Central memory CD8-positive, alpha-beta T cell (primary cell): ENCODE data around the gene GINS2.
A peak's percentile ranks its signal among the peaks of the same experiment; 100 is the strongest.

Experiments
- ATAC-seq: fragments of 150-1000 bp; cut with Tn5 transposase; replicated peaks from 2 replicates; pipeline ENCODE4 v1.10.0; 2022; ENCODE audit warnings: mild to moderate bottlenecking, moderate FRiP score, moderate number of reproducible peaks; ENCODE audit not compliant: poor library complexity, severe bottlenecking; ENCODE audit errors: extremely low read depth
- DNase-seq, 2 donors: peaks; one replicate each; pipeline ENCODE4 v3.0.0; 2021; ENCODE audit warnings: low spot score in 2 of 2
- H3K27ac Mint-ChIP-seq: one replicate; pipeline ENCODE4 v1.8.0; 2022; ENCODE audit warnings: low read depth, mild to moderate bottlenecking, moderate library complexity, mixed read lengths
- H3K27me3 Mint-ChIP-seq: one replicate; pipeline ENCODE4 v1.8.0; 2022; ENCODE audit warnings: mixed read lengths
- H3K36me3 Mint-ChIP-seq: one replicate; pipeline ENCODE4 v1.8.0; 2022; ENCODE audit warnings: mild to moderate bottlenecking, moderate library complexity, mixed read lengths; ENCODE audit not compliant: insufficient read depth
- H3K4me1 Mint-ChIP-seq: one replicate; pipeline ENCODE4 v1.8.0; 2022; ENCODE audit warnings: mixed read lengths
- H3K4me3 Mint-ChIP-seq: one replicate; pipeline ENCODE4 v1.8.0; 2022; ENCODE audit warnings: mild to moderate bottlenecking, moderate library complexity, mixed read lengths
- H3K9me3 Mint-ChIP-seq: one replicate; pipeline ENCODE4 v1.8.0; 2022; ENCODE audit warnings: mixed read lengths

GINS2 gene

GRCh38 chr16:85641776-85642176, 47.0 kb downstream of the GINS2 start:
- no peak for ATAC-seq
- H3K36me3 Mint-ChIP-seq, result peaks cover 10% of the 10 kb centered on the region

GRCh38 chr16:85641305-85641704, 47.4 kb downstream of the GINS2 start:
- H3K27ac Mint-ChIP-seq, result no peak overlapping the region
- H3K4me1 Mint-ChIP-seq, result peaks cover 18% of the 10 kb centered on the region
- H3K4me3 Mint-ChIP-seq, result no peak overlapping the region
- H3K36me3 Mint-ChIP-seq, result peaks cover 10% of the 10 kb centered on the region
- DNase-seq, result no peak
- no peaks in the 10 kb centered on the region for H3K9me3 Mint-ChIP-seq
- no peaks in the 10 kb centered on the region for H3K27me3 Mint-ChIP-seq
- no peak for ATAC-seq

More at GRCh38 chr16:85641776-85642176, 47.0 kb downstream of the GINS2 start:
- H3K4me1 Mint-ChIP-seq, result peaks cover 18% of the 10 kb centered on the region
- no peak overlapping the region for H3K4me3 Mint-ChIP-seq
- H3K27ac Mint-ChIP-seq, result no peak overlapping the region
- no peaks in the 10 kb centered on the region for H3K27me3 Mint-ChIP-seq
- DNase-seq, result no peak
- H3K9me3 Mint-ChIP-seq, result no peaks in the 10 kb centered on the region

GRCh38 chr16:85640585-85640984, 48.2 kb downstream of the GINS2 start:
- Mint-ChIP-seq H3K36me3 (peaks cover 10% of the 10 kb centered on the region), H3K9me3 (no peaks in the 10 kb centered on the region), H3K27me3 (no peaks in the 10 kb centered on the region), H3K4me1 (peaks cover 18% of the 10 kb centered on the region), H3K27ac (no peak overlapping the region), H3K4me3 (no peak overlapping the region)
- no peak for ATAC-seq
- DNase-seq, result no peak

- no peak for DNase-seq
- Mint-ChIP-seq H3K9me3 (no peaks in the 10 kb centered on the region), H3K36me3 (peaks cover 9% of the 10 kb centered on the region), H3K27me3 (no peaks in the 10 kb centered on the region), H3K27ac (no peak overlapping the region), H3K4me3 (no peak overlapping the region), H3K4me1 (peaks cover 17% of the 10 kb centered on the region)
- ATAC-seq, result no peak
Observed at GRCh38 chr16:85640254-85640558, 48.5 kb downstream of the GINS2 start.

GRCh38 chr16:85639529-85640253, 49.1 kb downstream of the GINS2 start:
- no peak overlapping the region for H3K4me3 Mint-ChIP-seq

GRCh38 chr16:85638695-85639409, 49.9 kb downstream of the GINS2 start:
- Mint-ChIP-seq H3K27me3 (no peaks in the 10 kb centered on the region), H3K27ac (no peak overlapping the region), H3K36me3 (peaks cover 8% of the 10 kb centered on the region), H3K4me1 (peaks cover 3% of the 10 kb centered on the region), H3K4me3 (no peak overlapping the region), H3K9me3 (no peaks in the 10 kb centered on the region)
- ATAC-seq (no peak), DNase-seq (no peak)

More at GRCh38 chr16:85639529-85640253, 49.1 kb downstream of the GINS2 start:
- DNase-seq (no peak), ATAC-seq (no peak)
- Mint-ChIP-seq H3K4me1 (peaks cover 12% of the 10 kb centered on the region), H3K27me3 (no peaks in the 10 kb centered on the region), H3K27ac (no peak overlapping the region), H3K9me3 (no peaks in the 10 kb centered on the region), H3K36me3 (peaks cover 10% of the 10 kb centered on the region)

GRCh38 chr16:85637808-85638647, 50.7 kb downstream of the GINS2 start:
- no peak for ATAC-seq
- H3K27me3 Mint-ChIP-seq, result no peaks in the 10 kb centered on the region
- H3K9me3 Mint-ChIP-seq, result no peaks in the 10 kb centered on the region
- no peaks in the 10 kb centered on the region for H3K4me1 Mint-ChIP-seq
- H3K36me3 Mint-ChIP-seq, result peaks cover 8% of the 10 kb centered on the region
- DNase-seq, result no peak
- H3K4me3 Mint-ChIP-seq, result peak overlapping the region; percentile 11
- H3K27ac Mint-ChIP-seq, result no peak overlapping the region

GRCh38 chr16:85637061-85637807, 51.5 kb downstream of the GINS2 start:
- Mint-ChIP-seq H3K27me3 (no peaks in the 10 kb centered on the region), H3K27ac (no peak overlapping the region)

GRCh38 chr16:85636234-85636812, 52.4 kb downstream of the GINS2 start:
- ATAC-seq (no peak), DNase-seq (no peak)
- Mint-ChIP-seq H3K9me3 (no peaks in the 10 kb centered on the region), H3K36me3 (peaks cover 9% of the 10 kb centered on the region), H3K4me1 (no peaks in the 10 kb centered on the region), H3K27me3 (no peaks in the 10 kb centered on the region), H3K4me3 (no peak overlapping the region), H3K27ac (no peak overlapping the region)

More at GRCh38 chr16:85637061-85637807, 51.5 kb downstream of the GINS2 start:
- Mint-ChIP-seq H3K9me3 (no peaks in the 10 kb centered on the region), H3K36me3 (peaks cover 9% of the 10 kb centered on the region), H3K4me3 (no peak overlapping the region), H3K4me1 (no peaks in the 10 kb centered on the region)
- ATAC-seq (no peak), DNase-seq (no peak)

- Mint-ChIP-seq H3K27ac (no peak overlapping the region), H3K36me3 (peaks cover 6% of the 10 kb centered on the region), H3K9me3 (no peaks in the 10 kb centered on the region), H3K27me3 (no peaks in the 10 kb centered on the region), H3K4me3 (no peak overlapping the region), H3K4me1 (no peaks in the 10 kb centered on the region)
- no peak for DNase-seq
- no peak for ATAC-seq
Observed at GRCh38 chr16:85635545-85636140, 53.1 kb downstream of the GINS2 start.

GRCh38 chr16:85634747-85635544, 53.8 kb downstream of the GINS2 start:
- Mint-ChIP-seq H3K4me3 (no peak overlapping the region), H3K4me1 (peaks cover 6% of the 10 kb centered on the region), H3K27me3 (no peaks in the 10 kb centered on the region), H3K9me3 (no peaks in the 10 kb centered on the region), H3K36me3 (peaks cover 5% of the 10 kb centered on the region), H3K27ac (no peak overlapping the region)
- DNase-seq, result no peak
- no peak for ATAC-seq
